MM.1S (cell line): ENCODE data around the gene PRKD1.

Experiments used
- EZH2phosphoT487 ChIP-seq: fragments of 300-600 bp; sonication (generic); IDR thresholded peaks from 2 replicates; pipeline ENCODE4 v1.6.1; 2018; ENCODE audit warnings: antibody characterized with exemption, low read length
- TF ChIP-seq, protein P1 (sequence below): fragments of 300-600 bp; sonication (generic); IDR thresholded peaks from 2 replicates; pipeline ENCODE4 v1.5.1; 2016; ENCODE audit warnings: antibody characterized with exemption, low read length, mixed read lengths

DNA sequence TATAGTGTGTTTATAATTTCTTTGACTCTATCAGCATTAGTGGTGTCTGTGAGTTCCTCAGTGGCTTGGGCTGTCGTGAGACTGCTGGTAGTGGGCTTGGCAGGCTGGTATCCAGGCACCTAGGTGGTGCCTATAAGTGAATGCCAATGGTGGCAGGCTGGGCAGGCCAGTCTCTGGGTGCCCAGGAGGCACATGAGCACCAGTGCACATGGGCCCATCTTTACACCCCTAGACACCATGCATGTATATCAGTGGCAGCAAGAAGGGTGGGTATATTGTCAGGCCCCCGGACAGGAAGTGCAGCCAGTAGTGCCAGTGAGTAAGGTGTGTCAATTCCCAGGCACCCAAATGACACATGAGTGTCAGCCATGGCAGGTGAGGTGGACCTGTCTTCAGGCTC, 138.2 kb downstream of the PRKD1 start:
- TF ChIP-seq, protein P1, sequence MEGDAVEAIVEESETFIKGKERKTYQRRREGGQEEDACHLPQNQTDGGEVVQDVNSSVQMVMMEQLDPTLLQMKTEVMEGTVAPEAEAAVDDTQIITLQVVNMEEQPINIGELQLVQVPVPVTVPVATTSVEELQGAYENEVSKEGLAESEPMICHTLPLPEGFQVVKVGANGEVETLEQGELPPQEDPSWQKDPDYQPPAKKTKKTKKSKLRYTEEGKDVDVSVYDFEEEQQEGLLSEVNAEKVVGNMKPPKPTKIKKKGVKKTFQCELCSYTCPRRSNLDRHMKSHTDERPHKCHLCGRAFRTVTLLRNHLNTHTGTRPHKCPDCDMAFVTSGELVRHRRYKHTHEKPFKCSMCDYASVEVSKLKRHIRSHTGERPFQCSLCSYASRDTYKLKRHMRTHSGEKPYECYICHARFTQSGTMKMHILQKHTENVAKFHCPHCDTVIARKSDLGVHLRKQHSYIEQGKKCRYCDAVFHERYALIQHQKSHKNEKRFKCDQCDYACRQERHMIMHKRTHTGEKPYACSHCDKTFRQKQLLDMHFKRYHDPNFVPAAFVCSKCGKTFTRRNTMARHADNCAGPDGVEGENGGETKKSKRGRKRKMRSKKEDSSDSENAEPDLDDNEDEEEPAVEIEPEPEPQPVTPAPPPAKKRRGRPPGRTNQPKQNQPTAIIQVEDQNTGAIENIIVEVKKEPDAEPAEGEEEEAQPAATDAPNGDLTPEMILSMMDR, result no peak
- TF ChIP-seq EZH2phosphoT487, result no peak
